Fibroblast of villous mesenchyme (primary cell): ENCODE data around the gene CRYZL1. TPM values are rescaled to one million over a fixed set of nuclear protein-coding genes. Genes with fewer than 3 reads are reported as not detected.

ENCODE experiments used
- DNase-seq: peaks from one replicate; pipeline ENCODE4 v3.0.0-alpha.2; 2010; ENCODE audit warnings: low read depth
- H3K4me3 ChIP-seq: 2 replicates; pipeline ENCODE4 v1.5.1; 2011; ENCODE audit warnings: low read depth, mild to moderate bottlenecking, low read length
- CTCF ChIP-seq: IDR thresholded peaks from 2 replicates; pipeline ENCODE4 v1.5.1; 2012; ENCODE audit warnings: low read depth, mild to moderate bottlenecking, low read length; ENCODE audit not compliant: insufficient read depth
- total RNA-seq: library from RNA; depleted of rRNA; stranded (reverse); fragments of >200 nt; gene quantifications from 2 replicates; pipeline ENCODE4 v1.2.3, GENCODE V29; 2012

The CRYZL1 gene
- total RNA-seq, 1 donor, result 28.1 TPM

GRCh38 chr21:33657124-33657820 lies 15.7 kb upstream of the CRYZL1 start:
- TF ChIP-seq CTCF, result no peak
- DNase-seq, result peak; percentile 55
- H3K4me3 ChIP-seq, result no peak overlapping the region

- peak; percentile 87 for DNase-seq
- no peak for TF ChIP-seq CTCF
Observed at GRCh38 chr21:33655588-33656221, 14.2 kb upstream of the CRYZL1 start.

GRCh38 chr21:33654412-33654811 lies 12.9 kb upstream of the CRYZL1 start:
- no peak for DNase-seq
- no peak overlapping the region for H3K4me3 ChIP-seq
- TF ChIP-seq CTCF, result no peak

More at GRCh38 chr21:33655588-33656221, 14.2 kb upstream of the CRYZL1 start:
- H3K4me3 ChIP-seq, result no peak overlapping the region

GRCh38 chr21:33651965-33652680 lies 10.6 kb upstream of the CRYZL1 start:
- no peak for DNase-seq
- TF ChIP-seq CTCF, result no peak
- no peak overlapping the region for H3K4me3 ChIP-seq

DNA sequence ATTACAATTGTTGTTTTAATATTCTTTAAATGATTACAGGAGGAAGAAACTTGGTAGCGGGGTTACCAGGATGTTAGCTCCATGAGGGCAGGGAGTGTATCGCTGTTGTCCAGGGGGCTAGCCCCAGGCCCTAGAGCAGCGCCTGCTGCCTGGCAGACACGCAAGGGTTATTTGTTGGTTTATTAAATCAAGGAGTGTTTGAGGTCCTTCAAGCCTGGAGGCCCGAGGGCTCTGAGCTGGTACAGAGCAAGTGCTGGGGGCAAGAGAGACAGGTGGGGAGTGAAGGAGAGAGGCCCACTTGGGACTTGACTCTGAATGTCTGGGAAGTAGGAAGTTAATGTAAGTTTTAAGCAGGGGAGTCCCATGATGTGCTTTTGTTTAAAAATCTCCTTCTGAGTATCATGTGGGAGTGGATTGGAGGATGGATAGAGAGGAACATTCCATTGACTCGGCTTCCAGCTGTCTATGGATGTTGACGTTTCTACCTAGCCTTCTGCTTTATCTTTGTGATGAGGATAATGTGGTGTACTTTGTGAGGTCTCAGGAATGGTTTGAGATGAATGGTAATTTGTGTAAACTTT lies 9.5 kb upstream of the CRYZL1 start:
- no peak for TF ChIP-seq CTCF
- H3K4me3 ChIP-seq, result no peak overlapping the region
- peak; percentile 69 for DNase-seq

GRCh38 chr21:33650230-33650629 lies 8.7 kb upstream of the CRYZL1 start:
- no peak for DNase-seq
- no peak for TF ChIP-seq CTCF

More at GRCh38 chr21:33650230-33650629, 8.7 kb upstream of the CRYZL1 start:
- no peak overlapping the region for H3K4me3 ChIP-seq
